HCT116 (cell line): ENCODE data around the gene WNK2. TPM values are rescaled to one million over a fixed set of nuclear protein-coding genes. Genes with fewer than 3 reads are reported as not detected.

ENCODE experiments used
- ATAC-seq: fragments of 200-7000 bp; cut with Tn5 transposase; 2 replicates; pipeline ENCODE4 v1.9.1; 2020; ENCODE audit warnings: mild to moderate bottlenecking, moderate library complexity
- BruUV-seq: library from RNA; stranded (reverse); fragments of 400-500 nt; replicated peaks from 2 replicates; lab custom pipeline; 2021; lab: Mats Ljungman, UMichigan
- CTCF ChIA-PET: fragments of 300-600 bp; sonication (Branson Sonifier 250); formaldehyde crosslinking; loops from one replicate; lab custom pipeline; 2021; ENCODE audit warnings: antibody characterized with exemption; lab: Charles Lee
- POLR2A ChIA-PET: fragments of 300-600, 350-600 bp; sonication (Branson Sonifier 250); formaldehyde crosslinking; loops from one replicate; lab custom pipeline; 2021; ENCODE audit warnings: antibody characterized with exemption; lab: Charles Lee
- RAD21 ChIA-PET, 2 experiments: fragments of 300-600 bp; sonication (Branson Sonifier 250); formaldehyde crosslinking; loops; one replicate each; lab custom pipeline; 2023; ENCODE audit warnings: low total read pairs in 2 of 2; ENCODE audit not compliant: uncharacterized antibody in 2 of 2, unreplicated experiment in 2 of 2, low non-redundant PET in 1 of 2; lab: Charles Lee
- DNase-seq: peaks from one replicate; pipeline ENCODE4 v3.0.0-alpha.2; 2010; ENCODE audit warnings: low read depth, low spot score
- H2AFZ ChIP-seq: fragments of 200-600 bp; shearing (Covaris generic), sonication (generic); 2 replicates; pipeline ENCODE4 v1.6.1; 2017; ENCODE audit warnings: low read depth, mixed run types, mixed read lengths, antibody characterized with exemption, low read length; ENCODE audit not compliant: poor library complexity, severe bottlenecking
- H3K27ac ChIP-seq: 2 replicates; pipeline ENCODE4 v1.5.1; 2012; ENCODE audit warnings: low read depth, low read length
- H3K27me3 ChIP-seq: fragments of 200-600 bp; sonication (generic); 2 replicates; pipeline ENCODE4 v1.6.1; 2016; ENCODE audit warnings: mixed run types, low read length, mixed read lengths; ENCODE audit not compliant: insufficient read depth
- H3K36me3 ChIP-seq, 2 experiments: fragments of 200-500 bp in 1 of 2; fragments of 200-600 bp in 1 of 2; sonication (Bioruptor generic) in 1 of 2; sonication (generic) in 1 of 2; 2 replicates each; pipeline versions ENCODE4 v1.5.1 to v1.6.1; 2014 to 2016; ENCODE audit warnings: low read length in 2 of 2, inconsistent platforms in 1 of 2, mixed read lengths in 1 of 2, mixed run types in 1 of 2; ENCODE audit not compliant: insufficient read depth in 2 of 2, control insufficient read depth in 1 of 2
- H3K4me1 ChIP-seq, 2 experiments: fragments of 200-600 bp in 1 of 2; sonication (generic) in 1 of 2; 2 replicates each; pipeline versions ENCODE4 v1.5.1 to v1.6.1; 2012 to 2017; ENCODE audit warnings: low read length in 2 of 2, inconsistent platforms in 1 of 2, mild to moderate bottlenecking in 1 of 2, mixed read lengths in 1 of 2, mixed run types in 1 of 2, moderate library complexity in 1 of 2; ENCODE audit not compliant: insufficient read depth in 2 of 2, control insufficient read depth in 1 of 2
- H3K4me2 ChIP-seq: fragments of 200-600 bp; sonication (generic); 2 replicates; pipeline ENCODE4 v1.6.1; 2017; ENCODE audit warnings: mixed run types, low read length, mixed read lengths
- H3K4me3 ChIP-seq, 2 experiments: fragments of 200-600 bp in 1 of 2; sonication (generic) in 1 of 2; replicated peaks in 1 of 2; 2 replicates each; pipeline ENCODE4 v1.5.1; 2011 to 2016; ENCODE audit warnings: low read length in 2 of 2, control low read depth in 1 of 2, low read depth in 1 of 2, mild to moderate bottlenecking in 1 of 2, mixed read lengths in 1 of 2, mixed run types in 1 of 2
- H3K79me2 ChIP-seq: fragments of 200-600 bp; sonication (generic); 2 replicates; pipeline ENCODE4 v1.6.1; 2017; ENCODE audit warnings: mild to moderate bottlenecking, mixed run types, low read length, moderate library complexity, mixed read lengths; ENCODE audit not compliant: insufficient read depth
- H3K9ac ChIP-seq: fragments of 200-600 bp; sonication (generic); 2 replicates; pipeline ENCODE4 v1.6.1; 2016; ENCODE audit warnings: low read length, mixed read lengths
- H3K9me2 ChIP-seq: fragments of 200-600 bp; sonication (generic), shearing (Covaris generic); 2 replicates; pipeline ENCODE4 v1.6.1; 2017; ENCODE audit warnings: mixed run types, mild to moderate bottlenecking, moderate library complexity; ENCODE audit not compliant: insufficient read depth
- H3K9me3 ChIP-seq, 2 experiments: fragments of 200-500 bp in 1 of 2; fragments of 200-600 bp in 1 of 2; sonication (Bioruptor generic) in 1 of 2; sonication (generic) in 1 of 2; 2 replicates each; pipeline ENCODE4 v1.6.1; 2014 to 2017; ENCODE audit warnings: low read length in 2 of 2, mixed read lengths in 2 of 2, inconsistent platforms in 1 of 2, low read depth in 1 of 2, mild to moderate bottlenecking in 1 of 2, mixed run types in 1 of 2, moderate library complexity in 1 of 2; ENCODE audit not compliant: control insufficient read depth in 1 of 2, insufficient read depth in 1 of 2
- H4K20me1 ChIP-seq: fragments of 200-600 bp; sonication (generic), shearing (Covaris generic); 2 replicates; pipeline ENCODE4 v1.6.1; 2017; ENCODE audit warnings: mixed run types, mild to moderate bottlenecking, moderate library complexity; ENCODE audit not compliant: insufficient read depth
- CBX3 ChIP-seq: IDR thresholded peaks from 2 replicates; pipeline ENCODE4 v1.6.1; 2012; ENCODE audit warnings: low read depth
- CEBPB ChIP-seq: IDR thresholded peaks from 2 replicates; pipeline ENCODE4 v1.6.1; 2012; ENCODE audit warnings: low read depth
- ELF1 ChIP-seq: IDR thresholded peaks from 2 replicates; pipeline ENCODE4 v1.6.1; 2012; ENCODE audit warnings: low read depth, borderline replicate concordance
- EZH2 ChIP-seq: fragments of 200-600 bp; sonication (generic); IDR thresholded peaks from 2 replicates; pipeline ENCODE4 v1.6.1; 2017; ENCODE audit warnings: antibody characterized with exemption, mixed run types
- EZH2phosphoT487 ChIP-seq: fragments of 200-600 bp; IDR thresholded peaks from 2 replicates; pipeline ENCODE4 v1.6.1; 2018; ENCODE audit warnings: antibody characterized with exemption, borderline replicate concordance
- FOSL1 ChIP-seq: IDR thresholded peaks from 2 replicates; pipeline ENCODE4 v1.6.1; 2012; ENCODE audit warnings: low read depth
- JUND ChIP-seq: IDR thresholded peaks from 2 replicates; pipeline ENCODE4 v1.6.1; 2012
- POLR2A ChIP-seq: IDR thresholded peaks from 2 replicates; pipeline ENCODE4 v1.7.0; 2011; ENCODE audit warnings: borderline replicate concordance; ENCODE audit not compliant: insufficient read depth, insufficient read length; ENCODE audit errors: extremely low read depth
- SIN3A ChIP-seq: IDR thresholded peaks from 2 replicates; pipeline ENCODE4 v1.6.1; 2012; ENCODE audit warnings: low read depth
- SP1 ChIP-seq: IDR thresholded peaks from 2 replicates; pipeline ENCODE4 v1.6.1; 2012; ENCODE audit warnings: low read depth
- SRF ChIP-seq: IDR thresholded peaks from 2 replicates; pipeline ENCODE4 v1.6.1; 2012; ENCODE audit warnings: low read depth
- TCF7L2 ChIP-seq: IDR thresholded peaks from 2 replicates; pipeline ENCODE4 v1.7.0; 2011; ENCODE audit warnings: borderline replicate concordance, inconsistent platforms; ENCODE audit not compliant: insufficient read depth, insufficient read length; ENCODE audit errors: extremely low read depth
- YY1 ChIP-seq: IDR thresholded peaks from 2 replicates; pipeline ENCODE4 v1.6.1; 2011; ENCODE audit warnings: low read length, low read depth, moderate library complexity, mild to moderate bottlenecking; ENCODE audit not compliant: insufficient replicate concordance; ENCODE audit errors: extremely low read depth
- ZFX ChIP-seq: fragments of 450-650 bp; IDR thresholded peaks from 2 replicates; pipeline ENCODE4 v1.6.1; 2017
- intact Hi-C: fragments of 100-400 bp; cut with micrococcal nuclease; formaldehyde crosslinking; loops from 2 replicates; pipeline ENCODE4 v1.10.0; 2022
- total RNA-seq: library from RNA; stranded (reverse); gene quantifications from one replicate; pipeline ENCODE4 v1.2.1, GENCODE V29; 2021; ENCODE audit not compliant: unreplicated experiment
- TF ChIP-seq, protein P1 (sequence below): IDR thresholded peaks from 2 replicates; pipeline ENCODE4 v1.6.1; 2011; ENCODE audit warnings: mild to moderate bottlenecking, low read length, moderate library complexity; ENCODE audit not compliant: insufficient replicate concordance; ENCODE audit errors: extremely low read depth
- TF ChIP-seq, protein P2 (sequence below): IDR thresholded peaks from 2 replicates; pipeline ENCODE4 v1.6.1; 2012; ENCODE audit warnings: low read depth
- TF ChIP-seq, protein P3 (sequence below), 3 experiments: fragments of 200-600 bp in 1 of 3; sonication (generic) in 1 of 3; IDR thresholded peaks in 2 of 3; conservative IDR thresholded peaks in 1 of 3; 2 replicates each; pipeline ENCODE4 v1.5.1; 2012 to 2017; ENCODE audit warnings: low read depth in 2 of 3, low read length in 2 of 3, antibody characterized with exemption in 1 of 3, borderline replicate concordance in 1 of 3, control low read depth in 1 of 3, mild to moderate bottlenecking in 1 of 3, mixed read lengths in 1 of 3, mixed run types in 1 of 3, moderate library complexity in 1 of 3; ENCODE audit not compliant: insufficient read depth in 1 of 3
- TF ChIP-seq, protein P4 (sequence below): IDR thresholded peaks from 2 replicates; pipeline ENCODE4 v1.6.1; 2012

Gene WNK2
- total RNA-seq, 1 experiment from 2014 or later, result 24.4 TPM

DNA sequence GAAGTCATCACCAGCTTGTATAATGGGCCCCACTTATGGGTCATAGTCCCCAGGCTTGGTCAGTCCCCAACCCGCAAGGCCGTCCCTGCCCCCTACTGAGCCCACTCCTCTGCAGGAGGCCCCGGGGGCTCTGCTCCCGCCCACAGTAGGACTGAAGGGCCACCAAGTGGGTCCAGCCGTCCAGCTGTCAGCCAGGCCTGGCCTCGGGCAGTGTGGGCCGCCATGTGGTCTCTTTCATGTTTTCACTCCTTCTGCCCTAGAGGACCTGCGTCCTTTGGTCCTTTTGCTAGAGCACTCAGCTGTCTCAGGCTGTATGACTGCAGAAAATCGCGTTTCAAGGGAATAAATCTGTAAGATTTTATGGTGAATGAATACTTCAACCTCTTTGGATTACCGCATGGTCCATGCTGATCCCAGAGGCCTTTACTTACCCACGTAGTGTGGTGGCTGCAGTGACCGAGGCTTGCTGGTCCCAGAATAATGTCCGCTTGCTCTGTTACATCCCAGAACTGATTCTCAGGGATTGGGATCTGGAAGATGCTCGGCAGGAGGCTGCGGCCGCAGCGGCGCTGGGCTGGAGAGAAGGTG lies 161.8 kb downstream of the WNK2 start:
- TF ChIP-seq SIN3A (no peak), EZH2phosphoT487 (no peak), TCF7L2 (no peak), POLR2A (no peak), YY1 (no peak), JUND (no peak), SP1 (no peak), FOSL1 (no peak), ZFX (no peak), CBX3 (no peak), CEBPB (no peak), SRF (no peak), EZH2 (no peak), ELF1 (no peak)
- TF ChIP-seq, protein P1, sequence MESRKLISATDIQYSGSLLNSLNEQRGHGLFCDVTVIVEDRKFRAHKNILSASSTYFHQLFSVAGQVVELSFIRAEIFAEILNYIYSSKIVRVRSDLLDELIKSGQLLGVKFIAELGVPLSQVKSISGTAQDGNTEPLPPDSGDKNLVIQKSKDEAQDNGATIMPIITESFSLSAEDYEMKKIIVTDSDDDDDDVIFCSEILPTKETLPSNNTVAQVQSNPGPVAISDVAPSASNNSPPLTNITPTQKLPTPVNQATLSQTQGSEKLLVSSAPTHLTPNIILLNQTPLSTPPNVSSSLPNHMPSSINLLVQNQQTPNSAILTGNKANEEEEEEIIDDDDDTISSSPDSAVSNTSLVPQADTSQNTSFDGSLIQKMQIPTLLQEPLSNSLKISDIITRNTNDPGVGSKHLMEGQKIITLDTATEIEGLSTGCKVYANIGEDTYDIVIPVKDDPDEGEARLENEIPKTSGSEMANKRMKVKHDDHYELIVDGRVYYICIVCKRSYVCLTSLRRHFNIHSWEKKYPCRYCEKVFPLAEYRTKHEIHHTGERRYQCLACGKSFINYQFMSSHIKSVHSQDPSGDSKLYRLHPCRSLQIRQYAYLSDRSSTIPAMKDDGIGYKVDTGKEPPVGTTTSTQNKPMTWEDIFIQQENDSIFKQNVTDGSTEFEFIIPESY, result no peak
- TF ChIP-seq, protein P2, sequence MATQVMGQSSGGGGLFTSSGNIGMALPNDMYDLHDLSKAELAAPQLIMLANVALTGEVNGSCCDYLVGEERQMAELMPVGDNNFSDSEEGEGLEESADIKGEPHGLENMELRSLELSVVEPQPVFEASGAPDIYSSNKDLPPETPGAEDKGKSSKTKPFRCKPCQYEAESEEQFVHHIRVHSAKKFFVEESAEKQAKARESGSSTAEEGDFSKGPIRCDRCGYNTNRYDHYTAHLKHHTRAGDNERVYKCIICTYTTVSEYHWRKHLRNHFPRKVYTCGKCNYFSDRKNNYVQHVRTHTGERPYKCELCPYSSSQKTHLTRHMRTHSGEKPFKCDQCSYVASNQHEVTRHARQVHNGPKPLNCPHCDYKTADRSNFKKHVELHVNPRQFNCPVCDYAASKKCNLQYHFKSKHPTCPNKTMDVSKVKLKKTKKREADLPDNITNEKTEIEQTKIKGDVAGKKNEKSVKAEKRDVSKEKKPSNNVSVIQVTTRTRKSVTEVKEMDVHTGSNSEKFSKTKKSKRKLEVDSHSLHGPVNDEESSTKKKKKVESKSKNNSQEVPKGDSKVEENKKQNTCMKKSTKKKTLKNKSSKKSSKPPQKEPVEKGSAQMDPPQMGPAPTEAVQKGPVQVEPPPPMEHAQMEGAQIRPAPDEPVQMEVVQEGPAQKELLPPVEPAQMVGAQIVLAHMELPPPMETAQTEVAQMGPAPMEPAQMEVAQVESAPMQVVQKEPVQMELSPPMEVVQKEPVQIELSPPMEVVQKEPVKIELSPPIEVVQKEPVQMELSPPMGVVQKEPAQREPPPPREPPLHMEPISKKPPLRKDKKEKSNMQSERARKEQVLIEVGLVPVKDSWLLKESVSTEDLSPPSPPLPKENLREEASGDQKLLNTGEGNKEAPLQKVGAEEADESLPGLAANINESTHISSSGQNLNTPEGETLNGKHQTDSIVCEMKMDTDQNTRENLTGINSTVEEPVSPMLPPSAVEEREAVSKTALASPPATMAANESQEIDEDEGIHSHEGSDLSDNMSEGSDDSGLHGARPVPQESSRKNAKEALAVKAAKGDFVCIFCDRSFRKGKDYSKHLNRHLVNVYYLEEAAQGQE, result no peak
- TF ChIP-seq, protein P3, sequence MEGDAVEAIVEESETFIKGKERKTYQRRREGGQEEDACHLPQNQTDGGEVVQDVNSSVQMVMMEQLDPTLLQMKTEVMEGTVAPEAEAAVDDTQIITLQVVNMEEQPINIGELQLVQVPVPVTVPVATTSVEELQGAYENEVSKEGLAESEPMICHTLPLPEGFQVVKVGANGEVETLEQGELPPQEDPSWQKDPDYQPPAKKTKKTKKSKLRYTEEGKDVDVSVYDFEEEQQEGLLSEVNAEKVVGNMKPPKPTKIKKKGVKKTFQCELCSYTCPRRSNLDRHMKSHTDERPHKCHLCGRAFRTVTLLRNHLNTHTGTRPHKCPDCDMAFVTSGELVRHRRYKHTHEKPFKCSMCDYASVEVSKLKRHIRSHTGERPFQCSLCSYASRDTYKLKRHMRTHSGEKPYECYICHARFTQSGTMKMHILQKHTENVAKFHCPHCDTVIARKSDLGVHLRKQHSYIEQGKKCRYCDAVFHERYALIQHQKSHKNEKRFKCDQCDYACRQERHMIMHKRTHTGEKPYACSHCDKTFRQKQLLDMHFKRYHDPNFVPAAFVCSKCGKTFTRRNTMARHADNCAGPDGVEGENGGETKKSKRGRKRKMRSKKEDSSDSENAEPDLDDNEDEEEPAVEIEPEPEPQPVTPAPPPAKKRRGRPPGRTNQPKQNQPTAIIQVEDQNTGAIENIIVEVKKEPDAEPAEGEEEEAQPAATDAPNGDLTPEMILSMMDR (IDR thresholded peaks at IDR 0.05 in 2 of 3, conservative IDR thresholded peaks at IDR 0.05 in 1 of 3; ENCODE audit: borderline replicate concordance in 1 of 3, insufficient read depth in 1 of 3, low read depth in 2 of 3, low read length in 2 of 3), result no peak
- TF ChIP-seq, protein P4, sequence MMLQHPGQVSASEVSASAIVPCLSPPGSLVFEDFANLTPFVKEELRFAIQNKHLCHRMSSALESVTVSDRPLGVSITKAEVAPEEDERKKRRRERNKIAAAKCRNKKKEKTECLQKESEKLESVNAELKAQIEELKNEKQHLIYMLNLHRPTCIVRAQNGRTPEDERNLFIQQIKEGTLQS, result no peak
- no peak for DNase-seq
- Histone ChIP-seq H2AFZ (no peak overlapping the region), H3K27me3 (no peaks in the 10 kb centered on the region), H3K36me3 (no peaks in the 10 kb centered on the region), H4K20me1 (no peaks in the 10 kb centered on the region), H3K9me2 (no peaks in the 10 kb centered on the region), H3K4me3 (no peak overlapping the region), H3K27ac (no peak overlapping the region), H3K4me1 (peaks cover 0 to 2% of the 10 kb centered on the region in 2 experiments; a peak in 1 of 4 replicates), H3K9me3 (no peaks in the 10 kb centered on the region), H3K4me2 (no peak overlapping the region), H3K79me2 (no peaks in the 10 kb centered on the region), H3K9ac (no peak overlapping the region)
- ChIA-PET POLR2A (no interaction called here), RAD21 (no interaction called here), CTCF (no interaction called here)
- no TSS peak for BruUV-seq
- intact Hi-C loops, result no loop called here
- ATAC-seq, result no peak
